Parathyroid adenoma (tissue), 2 donors: Measurements from ENCODE around the gene MRPL42.

Source experiments
- H2AFZ ChIP-seq: fragments of 300-600 bp; sonication (generic); one replicate; pipeline ENCODE4 v1.7.0; 2017; ENCODE audit warnings: antibody characterized with exemption, mild to moderate bottlenecking
- H3K27ac ChIP-seq: fragments of 300-600 bp; sonication (generic); one replicate; pipeline ENCODE4 v1.7.0; 2017
- H3K27me3 ChIP-seq: fragments of 300-600 bp; sonication (generic); one replicate; pipeline ENCODE4 v1.7.0; 2017; ENCODE audit warnings: low read length; ENCODE audit not compliant: control insufficient read depth, insufficient read depth
- H3K36me3 ChIP-seq: fragments of 300-600 bp; sonication (generic); one replicate; pipeline ENCODE4 v1.7.0; 2017; ENCODE audit warnings: low read length; ENCODE audit not compliant: control insufficient read depth, insufficient read depth
- H3K4me1 ChIP-seq: fragments of 300-600 bp; sonication (generic); one replicate; pipeline ENCODE4 v1.7.0; 2017; ENCODE audit warnings: control low read depth
- H3K4me2 ChIP-seq: fragments of 300-600 bp; sonication (generic); one replicate; pipeline ENCODE4 v1.7.0; 2017; ENCODE audit warnings: low read length
- H3K4me3 ChIP-seq: fragments of 300-600 bp; sonication (generic); one replicate; pipeline ENCODE4 v1.7.0; 2017; ENCODE audit warnings: low read depth, low read length
- H3K79me2 ChIP-seq: fragments of 300-600 bp; sonication (generic); one replicate; pipeline ENCODE4 v1.7.0; 2017; ENCODE audit warnings: control low read depth
- H3K9ac ChIP-seq: fragments of 300-600 bp; sonication (generic); one replicate; pipeline ENCODE4 v1.7.0; 2017; ENCODE audit warnings: mild to moderate bottlenecking
- H3K9me3 ChIP-seq: fragments of 300-600 bp; sonication (generic); one replicate; pipeline ENCODE4 v1.7.0; 2017; ENCODE audit warnings: low read length; ENCODE audit not compliant: control insufficient read depth
- TF ChIP-seq, protein P1 (sequence below): fragments of 300-600 bp; sonication (generic); IDR thresholded peaks from one replicate; pipeline ENCODE4 v1.7.0; 2017; ENCODE audit warnings: antibody characterized with exemption, mild to moderate bottlenecking
- donor health status: primary hyperparathyroidism.

The MRPL42 gene

DNA sequence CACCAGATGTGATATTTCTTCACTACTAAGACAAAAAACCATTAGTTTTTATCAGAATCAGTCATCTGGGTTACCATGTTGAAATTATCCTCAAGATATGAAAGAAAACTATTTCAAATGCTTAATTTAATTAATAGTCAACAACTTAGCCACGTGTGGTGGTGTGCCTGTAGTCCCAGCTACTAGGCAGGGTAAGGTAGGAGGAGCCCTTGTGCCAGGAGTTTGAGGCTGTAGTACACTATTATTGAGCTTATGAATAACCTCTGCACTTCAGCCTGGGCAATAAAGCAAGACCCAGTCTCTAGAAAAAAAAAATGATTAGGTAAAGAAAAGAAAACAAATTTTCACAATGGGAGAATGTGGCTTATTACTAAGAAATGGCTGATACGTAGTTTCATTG lies 33.4 kb downstream of the MRPL42 start:
- Histone ChIP-seq H3K27ac (no peak overlapping the region), H3K27me3 (no peaks in the 10 kb centered on the region), H3K9me3 (no peaks in the 10 kb centered on the region), H3K4me1 (peaks cover under 1% of the 10 kb centered on the region), H3K9ac (no peak overlapping the region), H2AFZ (no peak overlapping the region), H3K36me3 (no peaks in the 10 kb centered on the region), H3K4me3 (no peak overlapping the region), H3K79me2 (no peaks in the 10 kb centered on the region), H3K4me2 (no peak overlapping the region)
- TF ChIP-seq, protein P1, sequence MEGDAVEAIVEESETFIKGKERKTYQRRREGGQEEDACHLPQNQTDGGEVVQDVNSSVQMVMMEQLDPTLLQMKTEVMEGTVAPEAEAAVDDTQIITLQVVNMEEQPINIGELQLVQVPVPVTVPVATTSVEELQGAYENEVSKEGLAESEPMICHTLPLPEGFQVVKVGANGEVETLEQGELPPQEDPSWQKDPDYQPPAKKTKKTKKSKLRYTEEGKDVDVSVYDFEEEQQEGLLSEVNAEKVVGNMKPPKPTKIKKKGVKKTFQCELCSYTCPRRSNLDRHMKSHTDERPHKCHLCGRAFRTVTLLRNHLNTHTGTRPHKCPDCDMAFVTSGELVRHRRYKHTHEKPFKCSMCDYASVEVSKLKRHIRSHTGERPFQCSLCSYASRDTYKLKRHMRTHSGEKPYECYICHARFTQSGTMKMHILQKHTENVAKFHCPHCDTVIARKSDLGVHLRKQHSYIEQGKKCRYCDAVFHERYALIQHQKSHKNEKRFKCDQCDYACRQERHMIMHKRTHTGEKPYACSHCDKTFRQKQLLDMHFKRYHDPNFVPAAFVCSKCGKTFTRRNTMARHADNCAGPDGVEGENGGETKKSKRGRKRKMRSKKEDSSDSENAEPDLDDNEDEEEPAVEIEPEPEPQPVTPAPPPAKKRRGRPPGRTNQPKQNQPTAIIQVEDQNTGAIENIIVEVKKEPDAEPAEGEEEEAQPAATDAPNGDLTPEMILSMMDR, result no peak

DNA sequence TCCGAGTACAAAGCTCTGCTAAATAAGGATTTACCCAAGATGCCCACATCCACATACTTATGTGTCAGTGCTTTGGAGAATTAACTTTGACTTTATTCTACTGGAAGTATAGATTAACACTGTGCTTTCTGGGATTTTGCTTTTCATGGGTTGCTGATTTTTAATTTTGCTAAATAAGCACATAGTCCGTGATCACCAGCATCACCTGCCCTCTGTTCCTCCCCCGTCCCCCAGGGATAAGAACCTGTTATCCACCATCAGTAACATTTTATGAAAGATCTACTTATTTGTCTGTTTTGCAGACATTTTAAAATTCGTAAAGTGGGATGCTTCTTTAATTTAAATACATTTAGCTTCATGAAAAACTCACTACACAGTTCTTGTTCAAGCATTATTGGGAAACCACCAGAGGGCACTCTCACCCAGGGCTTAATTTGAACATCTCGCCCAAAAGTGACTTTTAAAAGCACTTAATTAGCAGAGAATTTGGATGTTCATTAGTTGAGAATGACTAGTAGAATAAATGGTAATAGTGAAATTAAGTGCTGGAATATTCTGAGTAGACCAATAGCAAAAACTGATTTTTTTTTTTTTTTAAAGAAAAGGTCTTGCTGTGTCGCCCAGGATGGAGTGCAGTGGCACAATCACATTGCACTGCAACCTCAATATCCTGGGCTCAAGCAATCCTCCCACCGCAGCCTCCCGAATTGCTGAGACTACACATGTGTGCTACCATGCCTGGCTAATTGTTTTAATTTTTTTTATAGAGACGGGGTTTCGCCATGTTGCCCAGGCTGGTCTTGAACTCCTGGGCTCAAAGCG lies 35.7 kb downstream of the MRPL42 start:
- no peak overlapping the region for H2AFZ ChIP-seq
- H3K4me3 ChIP-seq, result no peak overlapping the region
- TF ChIP-seq, protein P1, result peak; percentile 89
- H3K4me1 ChIP-seq, result no peaks in the 10 kb centered on the region
- H3K27ac ChIP-seq, result no peak overlapping the region
- no peaks in the 10 kb centered on the region for H3K27me3 ChIP-seq
- no peaks in the 10 kb centered on the region for H3K9me3 ChIP-seq
- no peaks in the 10 kb centered on the region for H3K79me2 ChIP-seq
- no peak overlapping the region for H3K4me2 ChIP-seq
- H3K9ac ChIP-seq, result no peak overlapping the region
- no peaks in the 10 kb centered on the region for H3K36me3 ChIP-seq

DNA sequence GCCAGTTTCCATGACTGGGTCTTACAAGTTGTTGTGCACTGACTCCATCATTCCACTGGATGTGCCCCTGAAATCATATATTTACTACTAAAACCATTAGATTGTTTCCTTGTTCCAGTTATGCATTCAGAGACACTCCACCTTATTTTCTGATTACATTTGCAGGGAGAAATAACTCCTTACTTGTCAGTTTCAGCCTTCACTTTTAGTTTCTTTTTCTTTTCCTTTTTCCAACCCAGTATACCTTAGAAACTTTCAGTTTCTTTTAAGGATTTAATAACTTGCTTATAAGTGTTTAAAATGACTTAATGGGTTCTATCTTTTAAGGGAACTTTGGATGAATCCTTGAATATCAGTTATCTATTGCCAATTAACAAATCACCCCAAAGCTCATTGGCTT lies 39.9 kb downstream of the MRPL42 start:
- H3K27ac ChIP-seq, result no peak overlapping the region
- H3K9me3 ChIP-seq, result no peaks in the 10 kb centered on the region

DNA sequence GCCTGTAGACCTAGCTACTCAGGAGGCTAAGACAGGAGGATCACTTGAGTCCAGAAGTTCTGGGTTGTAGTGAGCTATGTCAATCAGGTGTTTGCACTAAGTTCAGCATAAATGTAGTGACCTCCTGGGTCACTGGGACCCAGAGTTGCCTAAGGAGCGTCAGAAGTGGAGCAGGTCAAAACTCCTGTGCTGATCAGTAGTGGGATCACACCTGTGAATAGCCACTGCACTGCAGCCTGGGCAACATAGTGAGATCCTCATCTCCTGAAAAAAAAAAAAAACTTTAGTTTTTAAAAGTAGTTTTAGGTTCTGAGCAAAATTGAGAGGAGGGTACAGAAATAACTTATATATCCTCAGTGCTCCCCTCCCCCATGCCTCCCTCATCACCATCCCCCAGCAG lies 42.2 kb downstream of the MRPL42 start:
- Histone ChIP-seq H3K9ac (no peak overlapping the region), H3K4me1 (no peaks in the 10 kb centered on the region), H3K79me2 (no peaks in the 10 kb centered on the region), H3K4me3 (no peak overlapping the region), H3K27ac (no peak overlapping the region), H3K4me2 (no peak overlapping the region), H3K36me3 (no peaks in the 10 kb centered on the region), H3K27me3 (no peaks in the 10 kb centered on the region), H2AFZ (no peak overlapping the region), H3K9me3 (no peaks in the 10 kb centered on the region)
- TF ChIP-seq, protein P1, result no peak

More for the DNA sequence above, 39.9 kb downstream of the MRPL42 start:
- H3K9ac ChIP-seq, result no peak overlapping the region
- H3K27me3 ChIP-seq, result no peaks in the 10 kb centered on the region
- no peak overlapping the region for H2AFZ ChIP-seq
- TF ChIP-seq, protein P1, result no peak
- H3K4me1 ChIP-seq, result no peaks in the 10 kb centered on the region
- H3K4me3 ChIP-seq, result no peak overlapping the region
- H3K36me3 ChIP-seq, result no peaks in the 10 kb centered on the region
- H3K4me2 ChIP-seq, result no peak overlapping the region
- no peaks in the 10 kb centered on the region for H3K79me2 ChIP-seq

DNA sequence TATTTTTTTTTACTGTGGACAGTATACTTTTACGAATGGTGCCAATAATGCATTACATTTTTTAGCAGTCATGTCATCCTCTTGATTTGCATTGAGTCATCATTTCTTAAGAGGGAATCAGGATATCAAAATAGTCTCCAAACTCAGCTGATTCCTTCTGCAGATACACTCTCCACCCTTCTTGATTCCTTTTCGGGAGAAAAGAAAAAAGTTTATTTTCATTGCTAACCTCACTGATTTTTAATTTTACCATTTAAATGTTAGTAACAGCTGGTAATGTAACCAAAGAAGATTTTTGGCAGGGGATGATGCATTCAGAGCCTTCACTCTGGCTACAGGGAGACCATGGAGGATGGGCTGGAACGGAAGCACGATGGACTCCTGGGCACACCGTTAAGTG lies 47.5 kb downstream of the MRPL42 start:
- no peaks in the 10 kb centered on the region for H3K36me3 ChIP-seq
- H2AFZ ChIP-seq, result no peak overlapping the region
- no peaks in the 10 kb centered on the region for H3K9me3 ChIP-seq
- no peak overlapping the region for H3K27ac ChIP-seq
- no peaks in the 10 kb centered on the region for H3K27me3 ChIP-seq
- no peak overlapping the region for H3K4me3 ChIP-seq
- TF ChIP-seq, protein P1, result no peak
- H3K4me1 ChIP-seq, result no peaks in the 10 kb centered on the region
- no peaks in the 10 kb centered on the region for H3K79me2 ChIP-seq
- peak overlapping the region; percentile 10 for H3K4me2 ChIP-seq
- no peak overlapping the region for H3K9ac ChIP-seq
